Activated CD8-positive, alpha-beta T cell treated with anti-CD3 and anti-CD28 coated beads for 36 hours (primary cell): ENCODE data around the gene DTX4. TPM values are rescaled to one million over a fixed set of nuclear protein-coding genes. Genes with fewer than 3 reads are reported as not detected.

Experiments
- ATAC-seq: fragments of 200-7000 bp; cut with Tn5 transposase; one replicate; pipeline ENCODE4 v1.10.0; 2021; ENCODE audit warnings: mild to moderate bottlenecking, moderate library complexity
- CTCF ChIA-PET: fragments of 350-600 bp; sonication (Branson Sonifier 250); formaldehyde crosslinking; loops from one replicate; lab custom pipeline; 2021; ENCODE audit warnings: antibody characterized with exemption; lab: Charles Lee
- POLR2A ChIA-PET: fragments of 350-600 bp; sonication (Branson Sonifier 250); formaldehyde crosslinking; loops from one replicate; lab custom pipeline; 2021; ENCODE audit warnings: antibody characterized with exemption; lab: Charles Lee
- DNase-seq: peaks from one replicate; pipeline ENCODE4 v3.0.0-alpha.2; 2020
- H3K27ac Mint-ChIP-seq: one replicate; pipeline ENCODE4 v1.8.0; 2021; ENCODE audit warnings: mild to moderate bottlenecking, mixed read lengths
- H3K27me3 Mint-ChIP-seq: one replicate; pipeline ENCODE4 v1.8.0; 2021; ENCODE audit warnings: mixed read lengths
- H3K36me3 Mint-ChIP-seq: one replicate; pipeline ENCODE4 v1.8.0; 2021; ENCODE audit warnings: low read depth, mixed read lengths
- H3K4me1 Mint-ChIP-seq: one replicate; pipeline ENCODE4 v1.8.0; 2021; ENCODE audit warnings: low read depth, mixed read lengths
- H3K4me3 Mint-ChIP-seq: one replicate; pipeline ENCODE4 v1.8.0; 2021; ENCODE audit warnings: mild to moderate bottlenecking, moderate library complexity, mixed read lengths
- H3K9me3 Mint-ChIP-seq: one replicate; pipeline ENCODE4 v1.8.0; 2021; ENCODE audit warnings: mixed read lengths
- CTCF ChIP-seq: fragments of 200-600 bp; IDR thresholded peaks from one replicate; pipeline ENCODE4 v1.8.0; 2022; ENCODE audit warnings: antibody characterized with exemption, mild to moderate bottlenecking
- intact Hi-C: fragments of 100-400 bp; cut with micrococcal nuclease; formaldehyde crosslinking; loops from one replicate; pipeline ENCODE4 v1.10.0; 2022
- total RNA-seq, 2 experiments: library from RNA; stranded (reverse); gene quantifications; one replicate each; pipeline ENCODE4 v1.2.3, GENCODE V29; 2021

DTX4 gene
- total RNA-seq, 2 experiments from 2014 or later, result 0.16 to 0.29 TPM

- intact Hi-C loops, result loop anchor here (5.0 kb wide), 1 partner anchor 37 kb away; the partner anchor contains the start of gene FAM111B
- DNase-seq, result no peak
- peaks cover 42% of the 10 kb centered on the region for H3K36me3 Mint-ChIP-seq
These were observed 27.8 kb upstream of the DTX4 start for GRCh38 chr11:59144096-59144495.

DNA sequence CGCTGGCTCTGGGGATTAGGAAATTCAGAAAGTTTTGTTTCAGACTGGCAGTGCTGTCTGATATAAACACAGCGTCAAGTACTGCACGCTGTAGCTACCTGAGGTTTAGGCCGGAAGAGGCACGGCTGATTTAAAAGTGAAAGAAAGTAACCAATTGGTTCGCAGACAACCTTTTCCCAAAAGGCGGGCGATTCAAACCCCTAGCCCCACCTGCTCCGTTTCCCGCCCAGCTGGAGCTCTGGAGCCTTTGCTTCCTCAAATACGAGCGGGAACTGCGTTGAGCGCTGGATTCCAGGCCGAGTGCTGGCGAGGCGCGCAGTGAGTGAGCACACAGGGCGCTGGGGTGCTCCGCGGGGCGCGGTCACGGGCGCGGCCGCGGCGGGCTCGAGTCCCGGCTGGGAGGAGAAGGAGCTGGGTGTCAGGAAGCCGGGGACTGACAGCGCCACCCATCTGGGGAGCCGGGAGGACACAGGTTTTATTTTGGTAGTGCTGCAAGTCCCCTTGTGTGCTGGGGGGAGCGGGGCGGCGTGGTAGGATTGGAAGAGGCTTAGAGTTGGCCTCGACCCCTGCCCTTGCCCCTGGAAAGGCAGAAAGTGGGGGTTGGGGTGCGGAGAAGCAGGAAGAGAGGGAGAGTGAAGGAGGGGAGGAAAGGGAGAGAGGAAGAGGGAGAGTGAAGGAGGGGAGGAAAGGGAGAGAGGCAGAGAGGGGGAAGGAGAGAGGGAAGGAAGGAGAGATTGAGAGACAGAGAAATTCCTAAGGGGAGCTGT is 27.2 kb upstream of the DTX4 start:
- H3K4me1 Mint-ChIP-seq, result peaks cover 53% of the 10 kb centered on the region
- peak overlapping the region; percentile 93 for H3K4me3 Mint-ChIP-seq
- CTCF ChIA-PET, result interaction anchor here (0.6 to 10.0 kb wide), 11 partner anchors 9 to 609 kb away, joined by 3 to 143 read pairs (median 4); partner anchors contain the start of gene DTX4
- POLR2A ChIA-PET, result interaction anchor here (0.6 to 2.7 kb wide), 4 partner anchors 9 to 604 kb away, joined by 3 to 13 read pairs (median 8); partner anchors contain the start of gene FAM111B
- no peaks in the 10 kb centered on the region for H3K27me3 Mint-ChIP-seq
- no peaks in the 10 kb centered on the region for H3K9me3 Mint-ChIP-seq
- H3K36me3 Mint-ChIP-seq, result peaks cover 48% of the 10 kb centered on the region
- TF ChIP-seq CTCF, result no peak
- H3K27ac Mint-ChIP-seq, result peak overlapping the region; percentile 93
- peak; percentile 86 for DNase-seq
- intact Hi-C loops, result loop anchor here (5.0 kb wide), 1 partner anchor 37 kb away; the partner anchor contains the start of gene FAM111B
- ATAC-seq, result peak; percentile 64

More at GRCh38 chr11:59144096-59144495, 27.8 kb upstream of the DTX4 start:
- no peak for ATAC-seq
- no peaks in the 10 kb centered on the region for H3K27me3 Mint-ChIP-seq
- POLR2A ChIA-PET, result interaction anchor here (1.5 to 2.7 kb wide), 3 partner anchors 8 to 37 kb away, joined by 6 to 13 read pairs (median 9); partner anchors contain the start of gene FAM111B
- H3K9me3 Mint-ChIP-seq, result no peaks in the 10 kb centered on the region
- CTCF ChIA-PET, result interaction anchor here (0.9 to 10.0 kb wide), 9 partner anchors 8 to 610 kb away, joined by 3 to 143 read pairs (median 7); partner anchors contain the start of gene DTX4
- peak overlapping the region; percentile 93 for H3K4me3 Mint-ChIP-seq
- H3K27ac Mint-ChIP-seq, result peak overlapping the region; percentile 93
- H3K4me1 Mint-ChIP-seq, result peaks cover 52% of the 10 kb centered on the region
- no peak for TF ChIP-seq CTCF

- H3K4me3 Mint-ChIP-seq, result peak overlapping the region; percentile 93
- peaks cover 53% of the 10 kb centered on the region for H3K36me3 Mint-ChIP-seq
- intact Hi-C loops, result no loop called here
- ChIA-PET CTCF (interaction anchor here (0.6 to 10.0 kb wide), 10 partner anchors 10 to 609 kb away, joined by 3 to 143 read pairs (median 4); no protein-coding TSS in a partner anchor), POLR2A (interaction anchor here (2.1 to 2.7 kb wide), 2 partner anchors 13 to 39 kb away, joined by 9 to 13 read pairs; partner anchors contain the start of gene FAM111B)
- H3K27me3 Mint-ChIP-seq, result no peaks in the 10 kb centered on the region
- DNase-seq (no peak), ATAC-seq (no peak)
- H3K27ac Mint-ChIP-seq, result peak overlapping the region; percentile 93
- no peak for TF ChIP-seq CTCF
- H3K9me3 Mint-ChIP-seq, result no peaks in the 10 kb centered on the region
- peaks cover 57% of the 10 kb centered on the region for H3K4me1 Mint-ChIP-seq
These were observed 26.4 kb upstream of the DTX4 start for GRCh38 chr11:59145534-59145933.

DNA sequence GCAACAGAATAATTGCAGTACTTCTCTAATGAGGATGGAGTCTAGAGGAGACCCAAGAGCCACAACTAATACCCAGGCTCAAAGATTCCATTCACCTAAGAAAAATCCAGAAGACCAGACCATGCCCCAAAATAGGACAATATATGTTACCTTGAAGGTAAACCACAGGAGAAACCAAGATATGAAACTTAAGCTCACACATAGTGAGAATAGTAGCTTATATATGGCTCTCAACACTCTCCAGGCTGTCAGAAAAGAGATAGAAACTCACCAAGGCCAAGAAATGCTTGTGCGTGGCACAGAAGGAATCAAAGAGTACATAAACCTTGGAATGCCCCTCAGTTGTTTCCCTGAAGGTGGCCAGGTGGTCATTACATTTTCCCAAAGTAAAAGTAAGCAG is 20.2 kb upstream of the DTX4 start:
- peak overlapping the region; percentile 55 for H3K4me3 Mint-ChIP-seq
- ATAC-seq, result peak; percentile 43

More for the DNA sequence above, 20.2 kb upstream of the DTX4 start:
- intact Hi-C loops, result no loop called here
- DNase-seq, result no peak
- Mint-ChIP-seq H3K36me3 (peaks cover 64% of the 10 kb centered on the region), H3K27ac (peak overlapping the region; percentile 91), H3K27me3 (no peaks in the 10 kb centered on the region), H3K4me1 (peaks cover 42% of the 10 kb centered on the region), H3K9me3 (no peaks in the 10 kb centered on the region)
- TF ChIP-seq CTCF, result no peak
- POLR2A ChIA-PET, result interaction anchor here (0.7 to 1.5 kb wide), 2 partner anchors 9 to 348 kb away, joined by 4 to 5 read pairs; partner anchors contain the start of gene FAM111A
- CTCF ChIA-PET, result interaction anchor here (0.8 to 4.9 kb wide), 7 partner anchors 8 to 94 kb away, joined by 3 to 21 read pairs (median 4); partner anchors contain the start of gene DTX4
